ENCODE results near the gene TTC6.

Gene TTC6

GRCh38 chr14:37625597-37626595 is 30.5 kb downstream of the TTC6 start:
- ATAC-seq: no peak

DNA sequence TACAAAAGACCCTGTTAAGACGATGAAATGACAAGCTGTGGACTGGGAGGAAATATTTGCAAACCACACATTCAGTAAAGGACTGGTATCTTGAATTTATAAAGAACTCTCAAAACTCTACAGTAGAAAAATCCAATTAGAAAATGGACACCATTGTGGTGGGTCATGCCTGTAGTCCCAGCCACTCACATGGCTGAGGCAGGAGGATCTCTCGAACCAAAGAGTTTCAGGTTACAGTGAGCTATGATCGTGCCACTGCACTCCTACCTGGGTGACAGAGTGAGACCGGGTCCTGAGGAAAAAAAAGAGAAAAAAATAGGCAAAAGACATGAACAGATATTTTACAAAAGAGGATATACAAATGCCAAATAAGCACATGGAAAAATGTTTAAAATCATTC is 41.9 kb downstream of the TTC6 start:
- no peak for ATAC-seq

DNA sequence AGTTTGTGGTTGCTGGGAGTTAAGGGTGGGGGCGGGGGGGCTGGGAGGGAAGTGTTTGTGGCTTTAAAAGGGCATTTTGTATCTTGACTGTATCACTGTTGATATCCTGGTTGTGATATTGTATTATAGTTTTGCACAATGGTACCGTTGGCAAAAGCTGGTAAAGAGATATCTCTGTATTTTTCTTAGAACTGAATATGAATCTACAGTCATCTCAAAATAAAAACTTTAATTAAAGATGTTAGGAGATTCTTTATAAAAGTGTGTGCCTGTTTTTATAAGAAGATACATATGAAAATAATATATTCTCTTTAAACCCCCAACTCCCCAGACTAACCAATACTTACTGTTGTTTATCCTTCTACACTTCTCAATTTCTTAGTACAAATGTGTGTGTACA is 43.2 kb downstream of the TTC6 start:
- ATAC-seq: no peak

DNA sequence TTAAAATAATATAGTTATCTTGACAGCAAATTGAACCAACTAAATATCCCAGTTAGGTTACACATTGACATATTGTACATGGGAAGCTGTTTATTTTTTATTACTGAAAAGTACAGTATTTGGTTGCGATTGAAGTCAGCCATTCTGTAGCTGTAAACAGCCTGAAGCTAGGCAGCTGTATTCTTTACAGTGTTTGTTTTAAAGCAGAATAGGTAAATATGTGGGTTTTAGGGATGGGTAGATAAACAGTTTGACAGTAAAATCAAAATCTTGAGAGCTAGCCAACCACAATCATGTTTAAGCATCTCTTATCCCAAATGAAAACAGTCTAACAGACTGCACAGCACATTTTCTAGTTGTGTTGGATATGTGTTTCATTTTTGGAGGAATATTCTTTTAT is 45.7 kb downstream of the TTC6 start:
- ATAC-seq: no peak

- ATAC-seq: no peak
These were observed 46.7 kb downstream of the TTC6 start for GRCh38 chr14:37642125-37642524.

DNA sequence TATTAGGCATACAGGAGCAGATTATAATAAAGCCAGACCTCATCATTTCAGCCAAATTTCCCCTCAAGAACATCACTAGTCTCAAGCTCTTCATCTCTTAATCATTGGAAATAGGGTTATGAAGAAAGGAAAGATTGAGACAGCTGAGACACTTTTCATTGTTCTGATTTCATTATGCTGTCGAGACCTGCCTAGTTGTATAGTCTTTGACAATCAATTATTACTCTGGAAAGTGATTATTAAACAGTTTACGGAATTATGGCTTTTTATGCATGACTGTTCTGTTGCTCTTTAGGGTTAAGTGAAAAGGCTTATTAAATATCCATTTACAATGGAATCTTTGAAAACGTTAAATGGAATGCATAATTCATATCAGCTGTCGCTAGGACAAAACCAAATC is 48.3 kb downstream of the TTC6 start:
- ATAC-seq: no peak

Data from activated CD4-positive, CD25-positive, alpha-beta regulatory T cell treated with anti-CD3 and anti-CD28 coated beads, Interleukin-2, amount 50 U/mL, for 24 hours (primary cell).